Fibroblast of the aortic adventitia (primary cell): ENCODE data around the gene MX2. TPM values are rescaled to one million over a fixed set of nuclear protein-coding genes. Genes with fewer than 3 reads are reported as not detected.

Source experiments
- DNase-seq: peaks from one replicate; pipeline ENCODE4 v3.0.0-alpha.2; 2010; ENCODE audit warnings: low read depth
- H3K4me3 ChIP-seq: 2 replicates; pipeline ENCODE4 v1.5.1; 2011; ENCODE audit warnings: low read depth, mild to moderate bottlenecking, control low read depth, low read length, moderate library complexity
- CTCF ChIP-seq: IDR thresholded peaks from 2 replicates; pipeline ENCODE4 v1.5.1; 2011; ENCODE audit warnings: mild to moderate bottlenecking, low read length, control low read depth, inconsistent platforms; ENCODE audit not compliant: insufficient read depth
- total RNA-seq: library from RNA; depleted of rRNA; stranded (reverse); fragments of >200 nt; gene quantifications from 2 replicates; pipeline ENCODE4 v1.2.3, GENCODE V29; 2012; ENCODE audit warnings: low replicate concordance

MX2 gene
- total RNA-seq, 1 donor = 4.2 TPM

- H3K4me3 ChIP-seq = no peak overlapping the region
- DNase-seq = no peak
- no peak for TF ChIP-seq CTCF
Observed at GRCh38 chr21:41458121-41458520, 96.3 kb downstream of the MX2 start.

- no peak overlapping the region for H3K4me3 ChIP-seq
- DNase-seq = no peak
- TF ChIP-seq CTCF = no peak
Observed at GRCh38 chr21:41458559-41458958, 96.7 kb downstream of the MX2 start.

Other genes starting within 250 kb of the MX2 start
- gene BACE2, start 193.9 kb upstream of the MX2 start, total RNA-seq = 122 and 127 TPM in 2 replicates
- not detected in 2 replicates for gene FAM3B, start 45.2 kb upstream of the MX2 start, total RNA-seq
- 3.2 and 30.7 TPM in 2 replicates for gene MX1, start 64.2 kb downstream of the MX2 start, total RNA-seq
- gene TMPRSS2, start 146.1 kb downstream of the MX2 start, total RNA-seq = not detected in 2 replicates